Heart right ventricle (tissue), 16 donors: ENCODE measurements around the gene COL18A1. TPM values are rescaled to one million over a fixed set of nuclear protein-coding genes. Genes with fewer than 3 reads are reported as not detected.
"Not testable (repeated sequence)": the region's sequence is repeated elsewhere in the genome, so short reads cannot be mapped to it uniquely, and the experiment has no call there.

Experiments
- ATAC-seq, 8 donors: fragments of 200-7000 bp; cut with Tn5 transposase; one replicate each; pipeline ENCODE4 v1.9.1; 2020; ENCODE audit warnings: mild to moderate bottlenecking in 8 of 8, moderate library complexity in 8 of 8, moderate number of reproducible peaks in 1 of 8
- DNase-seq, 2 donors: peaks; one replicate each; pipeline ENCODE4 v3.0.0-alpha.2; 2020
- H3K27ac ChIP-seq, 10 donors: fragments of 200-600 bp; sonication (generic) in 2 of 10; one replicate each; pipeline versions ENCODE4 v1.5.0 to v1.8.0; 2020 to 2022; ENCODE audit warnings: mild to moderate bottlenecking in 3 of 10
- H3K27me3 ChIP-seq, 7 donors: fragments of 200-600 bp; one replicate each; pipeline ENCODE4 v1.8.0; 2021 to 2022; ENCODE audit warnings: mild to moderate bottlenecking in 2 of 7
- H3K36me3 ChIP-seq, 9 donors: fragments of 200-600 bp; sonication (generic) in 1 of 9; one replicate each; pipeline versions ENCODE4 v1.5.0 to v1.8.0; 2020 to 2022; ENCODE audit warnings: mild to moderate bottlenecking in 2 of 9
- H3K4me1 ChIP-seq, 9 donors: fragments of 200-600 bp; sonication (generic) in 1 of 9; one replicate each; pipeline versions ENCODE4 v1.5.0 to v1.8.0; 2020 to 2022; ENCODE audit warnings: mild to moderate bottlenecking in 4 of 9
- H3K4me3 ChIP-seq, 10 donors: fragments of 200-600 bp; sonication (generic) in 2 of 10; one replicate each; pipeline versions ENCODE4 v1.5.0 to v1.8.0; 2020 to 2022; ENCODE audit warnings: mild to moderate bottlenecking in 7 of 10, moderate library complexity in 2 of 10
- H3K9me3 ChIP-seq, 11 donors: fragments of 200-600 bp in 10 of 11; sonication (generic) in 2 of 11; one replicate each; pipeline versions ENCODE4 v1.5.0 to v1.8.0; 2013 to 2022; ENCODE audit warnings: mild to moderate bottlenecking in 2 of 11, control low read depth in 1 of 11, moderate library complexity in 1 of 11
- CTCF ChIP-seq, 9 donors: fragments of 200-600 bp; sonication (generic) in 2 of 9; IDR thresholded peaks; one replicate each; pipeline versions ENCODE4 v1.5.0 to v1.8.0; 2021 to 2022; ENCODE audit warnings: antibody characterized with exemption in 9 of 9, mild to moderate bottlenecking in 5 of 9, moderate library complexity in 1 of 9
- WGBS, 2 donors: extraction: QIAGEN DNeasy Blood & Tissue Kit; methylation state at CpG; one replicate each; pipeline ENCODE4 v1.1.7; 2013; ENCODE audit warnings: inconsistent platforms in 1 of 2; 5-methylcytosine and 5-hydroxymethylcytosine counted together
- intact Hi-C, 10 donors: fragments of 100-400 bp; cut with DNase I; formaldehyde crosslinking; loops; one replicate each; pipeline versions ENCODE4 v1.11.1 to v1.14.2; 2022
- polyA plus RNA-seq, 2 donors: library from polyadenylated mRNA; stranded (reverse); fragments of 200-250 nt; gene quantifications; one replicate each; pipeline ENCODE4 v1.2.3, GENCODE V29; 2013
- total RNA-seq, 10 donors: library from RNA; stranded (reverse); fragmentation: NEBNext Ultra II Directional in 3 of 10; extraction: Animal tissue kit (Norgen Biotek cat#: 25700) in 3 of 10; gene quantifications; one replicate each; pipeline versions ENCODE4 v1.2.1 to v1.2.4, GENCODE V29; 2021 to 2023
- donor health status: Arrhythmogenic right ventricular cardiomyopathy.
- donor health status: ischemic (EF 13 %, LVEDD 7.1; RV severe dilation, severe dysfunction).
- donor health status: healthy with polysubstance abuse.
- donor health status: DM: no; HTN: yes; CAD: no.
- donor health status: DM: no; HTN: no; CAD: no.
- donor health status: ischemic (EF 25% LVEDD 6.9; RV normal size, moderate dysfunction).
- donor health status: ischemic (EF 25% LVEDD 5.7; RV mildly dilated, moderate dysfunction).
- donor health status: healthy.
- donor health status: DM: yes; HTN: yes; CAD: no.
- donor health status: Ischemic cardiomyopathy.
- donor health status: ischemic (EF 35%, LVEDD 5.7; RV mildly dilated, moderate dysfunction).
- donor health status: nonischemic (EF 11% LVEDD 7.7; RV severe dilation, severe dysfunction).
- donor health status: DM: yes; HTN: yes; CAD: no.
- donor health status: PGD.
- donor health status: ischemic (EF 29% LVEDD 5.4; RV normal size, mild dysfunction).
- donor health status: nonischemic (EF 23%, LVEDD 6.1; RV moderate dilation, normal function).

Gene COL18A1
- total and polyA plus RNA-seq, 12 donors = 33.7 to 87.1 (median 52.6) TPM

GRCh38 chr21:45435405-45435981, 30.5 kb downstream of the COL18A1 start:
- Histone ChIP-seq H3K4me1 (peaks cover 20 to 73% (median 48%) of the 10 kb centered on the region in 9 donors), H3K4me3 (no peak overlapping the region), H3K36me3 (no peaks in the 10 kb centered on the region), H3K9me3 (no peaks in the 10 kb centered on the region), H3K27me3 (no peaks in the 10 kb centered on the region), H3K27ac (peak overlapping the region in 1 of 10 donors; percentile 31)
- intact Hi-C loops = loop anchor here in 6 of 10 donors (5.0 kb wide), 5 partner anchors 43 to 293 kb away; no protein-coding TSS in a partner anchor
- TF ChIP-seq CTCF (IDR thresholded peaks at IDR 0.05) = no peak
- ATAC-seq (no peak), DNase-seq (no peak)
- 89 to 92% methylated on average over 15 of the region's 15 CpGs for WGBS, 2 donors

- Histone ChIP-seq H3K9me3 (no peaks in the 10 kb centered on the region), H3K27ac (peak overlapping the region in 4 of 10 donors; percentile 1 to 31 (median 26)), H3K4me1 (peaks cover 17 to 65% (median 44%) of the 10 kb centered on the region in 9 donors), H3K27me3 (no peaks in the 10 kb centered on the region), H3K4me3 (no peak overlapping the region), H3K36me3 (no peaks in the 10 kb centered on the region)
- intact Hi-C loops = loop anchor here in 6 of 10 donors (5.0 kb wide), 5 partner anchors 44 to 294 kb away; no protein-coding TSS in a partner anchor
- ATAC-seq = no peak
- 75 to 76% methylated on average over 14 to 18 of the region's 18 CpGs for WGBS, 2 donors
- no peak for TF ChIP-seq CTCF (IDR thresholded peaks at IDR 0.05)
- no peak for DNase-seq
Measured at GRCh38 chr21:45436351-45437065, 31.5 kb downstream of the COL18A1 start.

- H3K4me3 ChIP-seq, H3K9me3 ChIP-seq, H3K27ac ChIP-seq, ATAC-seq, H3K36me3 ChIP-seq, DNase-seq, H3K27me3 ChIP-seq: not testable (repeated sequence)
- peaks cover 4 to 51% (median 31%) of the 10 kb centered on the region in 9 donors for H3K4me1 ChIP-seq
- intact Hi-C loops = loop anchor here (2.0 to 5.0 kb wide), 9 partner anchors 46 to 297 kb away; no protein-coding TSS in a partner anchor
Measured at GRCh38 chr21:45437844-45438243, 32.9 kb downstream of the COL18A1 start.

- no peaks in the 10 kb centered on the region for H3K36me3 ChIP-seq
- no peak for TF ChIP-seq CTCF (IDR thresholded peaks at IDR 0.05)
- H3K4me1 ChIP-seq = peaks cover under 1 to 44% (median 23%) of the 10 kb centered on the region in 9 donors
- intact Hi-C loops = loop anchor here (1.0 to 5.0 kb wide), 13 partner anchors 46 to 298 kb away; no protein-coding TSS in a partner anchor
- H3K4me3 ChIP-seq = peak overlapping the region in 9 of 10 donors; percentile 25 to 55 (median 40)
- 55 to 62% methylated on average over 26 of the region's 26 CpGs for WGBS, 2 donors
- no peaks in the 10 kb centered on the region for H3K9me3 ChIP-seq
- ATAC-seq = peak in 6 of 8 donors; percentile 2 to 16 (median 8)
- peak overlapping the region; percentile 54 to 94 (median 81) for H3K27ac ChIP-seq
- peak in 1 of 2 donors; percentile 15 for DNase-seq
- H3K27me3 ChIP-seq = no peaks in the 10 kb centered on the region
Measured at GRCh38 chr21:45438391-45439145, 33.6 kb downstream of the COL18A1 start.
